ENCODE measurements around the gene FGR. TPM values are rescaled to one million over a fixed set of nuclear protein-coding genes. Genes with fewer than 3 reads are reported as not detected.

Gene FGR
- total and polyA plus RNA-seq, 11 donors, result 1.1 to 25.9 (median 3.3) TPM

DNA sequence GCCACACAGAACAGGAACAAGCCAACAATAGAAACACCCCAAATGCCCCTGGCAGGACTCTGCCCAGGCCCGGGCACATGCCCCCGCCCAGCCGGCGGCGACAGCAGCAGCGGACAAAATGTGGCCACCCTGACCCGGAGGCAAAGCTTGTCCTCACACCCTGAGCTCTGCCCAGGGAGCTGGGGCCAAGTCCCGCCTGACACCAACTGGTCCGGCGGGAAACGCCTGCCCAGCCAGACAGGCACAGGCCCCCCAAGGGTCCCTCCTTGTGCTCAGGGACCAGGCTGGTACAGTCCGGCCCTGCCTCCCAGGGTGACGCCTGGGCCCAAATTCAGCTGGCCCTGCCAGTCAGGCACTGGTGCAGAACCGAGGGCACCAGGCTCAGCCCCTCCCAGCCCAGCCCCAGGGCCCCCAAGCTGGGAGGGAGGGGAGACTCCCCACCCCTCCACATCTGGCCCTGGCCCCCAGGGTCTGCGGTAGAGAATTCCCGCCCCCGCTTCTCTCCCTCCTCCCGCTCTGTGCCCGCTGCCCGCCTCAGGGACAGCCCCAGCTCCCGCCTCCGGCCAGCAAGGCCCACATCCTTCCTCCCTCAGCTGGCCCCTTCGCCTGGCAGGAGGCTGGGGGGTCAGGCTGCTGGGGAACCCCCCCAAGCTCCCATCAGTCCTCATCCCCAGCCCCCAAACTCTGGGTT, 33.1 kb downstream of the FGR start:
- no peaks in the 10 kb centered on the region for H3K36me3 ChIP-seq
- H3K4me1 ChIP-seq, result peaks cover 12 to 83% (median 62%) of the 10 kb centered on the region in 12 donors
- no peaks in the 10 kb centered on the region for H3K9me3 ChIP-seq
- intact Hi-C loops (cut with DNase I), result loop anchor here (1.0 to 10.0 kb wide), 15 partner anchors 33 to 200 kb away; partner anchors contain the start of gene WASF2 (in 2 of the 10)
- peak; percentile 62 to 77 (median 70) for DNase-seq
- TF ChIP-seq POLR2A (IDR thresholded peaks at IDR 0.05), result no peak
- TF ChIP-seq, protein P1, sequence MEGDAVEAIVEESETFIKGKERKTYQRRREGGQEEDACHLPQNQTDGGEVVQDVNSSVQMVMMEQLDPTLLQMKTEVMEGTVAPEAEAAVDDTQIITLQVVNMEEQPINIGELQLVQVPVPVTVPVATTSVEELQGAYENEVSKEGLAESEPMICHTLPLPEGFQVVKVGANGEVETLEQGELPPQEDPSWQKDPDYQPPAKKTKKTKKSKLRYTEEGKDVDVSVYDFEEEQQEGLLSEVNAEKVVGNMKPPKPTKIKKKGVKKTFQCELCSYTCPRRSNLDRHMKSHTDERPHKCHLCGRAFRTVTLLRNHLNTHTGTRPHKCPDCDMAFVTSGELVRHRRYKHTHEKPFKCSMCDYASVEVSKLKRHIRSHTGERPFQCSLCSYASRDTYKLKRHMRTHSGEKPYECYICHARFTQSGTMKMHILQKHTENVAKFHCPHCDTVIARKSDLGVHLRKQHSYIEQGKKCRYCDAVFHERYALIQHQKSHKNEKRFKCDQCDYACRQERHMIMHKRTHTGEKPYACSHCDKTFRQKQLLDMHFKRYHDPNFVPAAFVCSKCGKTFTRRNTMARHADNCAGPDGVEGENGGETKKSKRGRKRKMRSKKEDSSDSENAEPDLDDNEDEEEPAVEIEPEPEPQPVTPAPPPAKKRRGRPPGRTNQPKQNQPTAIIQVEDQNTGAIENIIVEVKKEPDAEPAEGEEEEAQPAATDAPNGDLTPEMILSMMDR (IDR thresholded peaks at IDR 0.05), result no peak
- no peaks in the 10 kb centered on the region for H3K27me3 ChIP-seq
- H3K4me3 ChIP-seq, result peak overlapping the region; percentile 82 to 100 (median 96)
- ATAC-seq, result peak; percentile 11 to 31 (median 27)
- peak overlapping the region; percentile 83 to 99 (median 98) for H3K27ac ChIP-seq
- WGBS, 4 donors, result 0 to 6% (median 2%) methylated on average over 4 to 23 of the region's 23 CpGs

DNA sequence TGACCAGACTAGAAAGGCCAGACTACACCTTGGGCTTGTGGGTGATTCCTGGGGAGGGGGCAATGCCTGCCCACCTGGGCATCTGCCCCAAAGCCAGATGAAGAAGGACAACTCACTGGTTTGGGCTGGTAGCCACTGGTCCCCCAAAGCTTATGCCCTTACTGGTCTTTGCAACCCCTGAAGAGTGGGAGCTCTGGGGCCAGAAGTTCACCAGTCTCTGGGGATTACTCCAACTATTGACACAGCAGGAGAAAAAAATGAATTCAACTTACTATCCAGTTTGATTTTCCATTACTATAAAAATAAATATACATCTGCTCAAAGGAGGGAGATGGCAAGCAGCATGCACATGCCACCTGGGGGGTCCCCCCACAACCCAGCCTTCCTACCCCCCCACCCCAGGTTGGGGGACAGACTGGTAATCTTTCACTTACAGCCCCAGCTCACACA, 33.6 kb downstream of the FGR start:
- TF ChIP-seq, protein P1 (IDR thresholded peaks at IDR 0.05), result no peak
- no peak for TF ChIP-seq POLR2A (IDR thresholded peaks at IDR 0.05)
- no peaks in the 10 kb centered on the region for H3K36me3 ChIP-seq
- peaks cover 12 to 83% (median 68%) of the 10 kb centered on the region in 12 donors for H3K4me1 ChIP-seq
- DNase-seq (no peak), ATAC-seq (no peak)
- H3K27ac ChIP-seq, result peak overlapping the region; percentile 83 to 99 (median 98)
- intact Hi-C loops (cut with DNase I), result loop anchor here in 7 of 10 donors (2.0 to 10.0 kb wide), 9 partner anchors 41 to 199 kb away; partner anchors contain the start of gene WASF2 (in 2 of the 7)
- no peaks in the 10 kb centered on the region for H3K27me3 ChIP-seq
- no peaks in the 10 kb centered on the region for H3K9me3 ChIP-seq
- H3K4me3 ChIP-seq, result peak overlapping the region; percentile 82 to 100 (median 96)

DNA sequence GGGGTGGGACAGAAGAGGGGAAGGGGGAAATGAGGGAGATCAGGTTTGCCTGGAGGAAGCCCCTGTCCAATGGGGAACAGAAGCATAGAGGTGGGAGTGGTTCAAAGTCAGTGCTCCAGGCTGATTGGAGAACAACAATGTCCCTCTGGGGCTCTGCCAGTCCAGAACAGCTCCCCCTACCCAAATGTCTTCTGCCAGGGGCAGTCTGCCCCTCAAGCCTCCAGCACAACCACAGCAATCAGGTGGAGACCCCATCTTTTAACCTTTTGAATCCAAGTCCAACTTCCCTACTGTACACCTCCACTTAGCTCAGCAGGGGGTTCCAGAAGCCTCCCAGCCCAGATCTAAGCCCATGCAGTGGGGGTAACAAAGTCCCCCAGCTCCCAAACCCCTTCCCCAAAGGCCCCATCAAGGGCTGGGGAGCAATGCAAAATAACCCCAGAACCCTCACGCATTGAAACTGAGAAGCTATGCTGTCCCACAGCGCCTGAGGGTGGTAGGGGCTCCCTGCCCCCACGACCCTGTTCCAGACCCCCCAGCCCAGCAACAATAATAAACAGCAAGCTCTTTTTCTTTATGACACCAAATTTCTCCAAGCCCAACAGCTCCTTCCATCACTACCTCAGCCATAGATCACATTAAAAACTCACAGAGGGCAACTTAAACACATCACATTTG, 34.3 kb downstream of the FGR start:
- DNase-seq (peak in 1 of 5 donors; percentile 19), ATAC-seq (no peak)
- TF ChIP-seq, protein P1 (IDR thresholded peaks at IDR 0.05), result peak in 1 of 12 donors; percentile 18
- TF ChIP-seq POLR2A (IDR thresholded peaks at IDR 0.05), result no peak
- Histone ChIP-seq H3K4me3 (peak overlapping the region in 7 of 12 donors; percentile 84 to 100 (median 95)), H3K9me3 (no peaks in the 10 kb centered on the region), H3K27me3 (no peaks in the 10 kb centered on the region), H3K36me3 (peaks cover 0 to 5% (median 0%) of the 10 kb centered on the region in 9 donors), H3K4me1 (peaks cover 12 to 84% (median 69%) of the 10 kb centered on the region in 12 donors), H3K27ac (peak overlapping the region in 11 of 12 donors; percentile 93 to 99 (median 98))
- intact Hi-C loops (cut with DNase I), result loop anchor here in 7 of 10 donors (2.0 to 10.0 kb wide), 9 partner anchors 40 to 198 kb away; partner anchors contain the start of gene WASF2 (in 2 of the 7)
- WGBS, 4 donors, result 33 to 60% (median 50%) methylated on average over 3 of the region's 3 CpGs

Data from heart left ventricle (tissue), 16 donors.